Dermis blood vessel endothelial cell (primary cell): Measurements from ENCODE around the gene CDK16. TPM values are rescaled to one million over a fixed set of nuclear protein-coding genes. Genes with fewer than 3 reads are reported as not detected.
A peak's percentile ranks its signal among the peaks of the same experiment; 100 is the strongest.
"Not testable (repeated sequence)": the region's sequence is repeated elsewhere in the genome, so short reads cannot be mapped to it uniquely, and the experiment has no call there.

Source experiments
- DNase-seq: peaks from one replicate; pipeline ENCODE4 v3.0.0; 2010
- total RNA-seq: library from RNA; depleted of rRNA; stranded (reverse); fragments of >200 nt; gene quantifications from 2 replicates; pipeline ENCODE4 v1.2.3, GENCODE V29; 2014

Gene CDK16
- total RNA-seq, 1 donor from 2014 or later: 97.5 TPM

DNA sequence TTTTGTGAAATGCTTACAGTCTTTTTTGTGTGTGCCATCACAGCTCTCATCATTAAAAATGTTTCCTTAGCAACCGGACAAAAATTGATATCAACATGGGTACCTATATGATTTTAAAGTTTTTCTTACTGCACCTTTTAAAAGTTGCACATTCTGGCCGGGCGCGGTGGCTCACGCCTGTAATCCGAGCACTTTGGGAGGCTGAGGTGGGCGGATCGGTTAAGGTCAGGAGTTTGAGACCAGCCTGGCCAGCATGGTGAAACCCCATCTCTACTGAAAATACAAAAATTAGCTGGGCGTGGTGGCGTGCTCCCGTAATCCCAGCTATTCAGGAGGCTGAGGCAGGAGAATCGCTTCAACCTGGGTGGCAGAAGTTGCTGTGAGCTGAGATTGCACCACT is 39.1 kb downstream of the CDK16 start:
- not testable (repeated sequence) for DNase-seq

DNA sequence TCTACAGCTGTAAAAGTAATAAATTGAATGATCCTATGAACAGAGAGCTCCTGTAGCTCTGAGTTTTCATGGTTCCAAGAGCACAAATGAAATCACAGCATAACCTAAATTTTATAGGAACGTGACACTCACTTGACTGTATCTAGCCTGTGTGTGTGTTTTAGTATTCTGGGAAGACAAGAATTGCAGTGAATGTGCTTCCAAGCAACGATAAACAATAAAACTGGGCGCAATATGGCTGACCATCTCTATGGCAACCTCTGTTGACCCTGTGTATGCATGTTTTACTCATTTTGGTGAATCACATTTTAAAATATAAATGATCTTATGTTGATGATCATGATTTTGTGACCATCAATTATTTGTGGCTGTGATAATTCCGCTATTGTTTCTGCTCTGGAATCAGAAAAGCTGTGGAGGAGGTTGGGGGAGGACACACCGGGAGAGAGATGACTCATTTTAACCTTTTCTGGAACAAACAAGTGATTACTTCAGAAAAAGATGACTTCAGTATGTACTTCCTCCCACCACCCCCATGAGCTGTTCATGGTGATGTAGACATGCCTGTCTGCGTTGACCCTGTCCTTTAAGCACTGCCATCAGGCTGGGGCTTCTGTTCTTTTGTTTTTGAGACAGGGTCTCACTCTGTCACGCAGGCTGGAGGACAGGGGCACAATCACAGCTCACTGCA is 46.1 kb downstream of the CDK16 start:
- peak; percentile 77 for DNase-seq

DNA sequence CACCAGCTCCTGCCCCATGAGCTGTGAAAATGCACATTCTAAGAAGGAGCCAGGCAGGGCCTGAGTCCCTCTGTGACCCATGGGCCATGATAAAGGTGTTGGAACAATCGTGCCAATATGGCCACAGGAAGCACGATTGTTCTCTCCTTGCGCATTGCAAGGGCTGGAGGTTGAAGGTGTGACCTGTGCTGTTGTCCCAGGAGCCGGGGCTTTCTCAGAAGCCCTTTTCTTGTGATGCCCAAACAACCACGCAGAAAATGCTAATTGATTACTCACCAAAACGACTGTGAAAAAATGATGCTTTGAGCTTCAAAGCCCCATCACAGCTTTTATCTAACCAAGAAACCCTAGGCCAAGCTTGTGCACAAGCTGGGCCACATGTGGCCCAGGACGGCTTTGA is 48.2 kb downstream of the CDK16 start:
- DNase-seq: no peak

DNA sequence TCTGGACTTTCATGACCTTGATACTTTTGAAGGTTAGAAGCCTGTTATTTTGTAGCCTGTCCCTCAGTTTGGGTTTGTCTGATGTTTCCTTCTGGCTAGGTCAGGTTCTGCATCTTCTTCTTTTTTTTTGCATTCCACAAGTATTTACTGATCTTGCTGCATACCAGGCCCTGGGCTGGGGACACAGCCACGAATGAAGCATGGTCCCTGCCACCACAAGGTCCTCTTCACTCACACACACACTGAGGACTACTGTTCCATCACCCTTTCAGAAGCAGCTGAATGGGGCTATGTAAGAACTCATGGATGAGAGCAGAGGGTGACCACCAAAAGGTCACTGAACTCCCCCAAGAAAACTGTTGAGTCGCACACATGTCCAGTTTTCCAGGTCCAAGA is 53.5 kb downstream of the CDK16 start:
- DNase-seq: no peak

DNA sequence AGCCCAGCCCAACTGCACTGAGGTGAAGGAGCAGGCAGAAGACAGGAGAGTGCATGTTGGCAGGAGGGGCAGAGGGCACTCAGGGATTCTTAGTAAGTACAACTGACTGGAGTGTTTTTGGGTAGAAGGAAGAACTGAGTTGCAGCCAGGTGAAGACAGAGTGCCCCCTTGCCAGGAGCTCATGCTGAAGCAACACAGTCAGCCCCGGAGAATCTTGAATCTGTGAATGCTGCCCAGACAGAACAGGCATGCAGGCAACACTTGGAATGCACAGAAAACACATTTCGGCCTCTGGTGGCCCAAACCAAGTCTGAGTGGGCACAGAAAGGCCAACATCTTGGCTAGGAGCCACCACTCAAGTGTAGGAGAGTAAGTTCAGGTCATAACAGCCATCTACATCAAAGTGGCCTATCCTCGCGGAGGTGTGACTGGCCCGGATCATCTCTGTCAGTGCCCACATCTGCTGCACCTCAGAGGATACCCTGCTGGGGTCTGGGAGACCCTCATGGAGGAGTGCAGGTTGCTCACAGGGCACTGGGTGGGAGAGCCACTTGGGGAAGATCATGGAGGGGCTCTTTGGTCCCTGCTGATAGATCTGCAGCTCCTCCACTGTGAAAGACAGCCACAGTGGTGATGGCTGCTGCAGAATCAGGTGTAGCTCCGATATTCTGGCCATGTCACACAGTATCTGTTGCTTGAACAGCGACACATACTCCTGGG is 54.7 kb downstream of the CDK16 start:
- no peak for DNase-seq

DNA sequence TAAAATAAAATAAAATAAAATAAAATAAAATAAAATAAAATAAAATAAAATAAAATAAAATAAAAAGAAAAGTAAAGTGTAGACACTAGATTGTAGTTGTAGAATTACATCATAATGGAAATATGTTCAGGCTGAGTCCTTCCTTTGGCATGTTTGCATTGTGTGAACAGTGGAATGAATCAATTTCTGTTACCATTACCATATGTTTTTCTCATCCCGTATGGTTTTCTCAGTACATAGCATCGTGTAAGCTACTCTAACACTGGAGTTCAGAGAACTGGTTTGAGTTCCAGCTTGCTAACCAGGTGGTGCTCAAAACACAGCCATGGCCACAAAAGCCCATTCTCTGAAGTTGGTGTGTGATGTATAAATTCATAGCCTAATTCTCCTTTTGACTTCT is 60.2 kb downstream of the CDK16 start:
- no peak for DNase-seq

Other genes with a start within 250 kb of the CDK16 start
- gene RGN, start 140.2 kb upstream of the CDK16 start, total RNA-seq: 0.34 and 0.42 TPM in 2 replicates
- gene NDUFB11, start 74.0 kb upstream of the CDK16 start, total RNA-seq: 59.8 and 65.3 TPM in 2 replicates
- 57.2 and 83.3 TPM in 2 replicates for gene RBM10, start 73.5 kb upstream of the CDK16 start, total RNA-seq
- 126 and 194 TPM in 2 replicates for gene UBA1, start 24.9 kb upstream of the CDK16 start, total RNA-seq
- 35.6 and 51.1 TPM in 2 replicates for gene USP11, start 14.3 kb downstream of the CDK16 start, total RNA-seq
- gene ZNF157, start 151.9 kb downstream of the CDK16 start, total RNA-seq: 0.17 TPM in 1 of 2 replicates, not detected in the other